ENCODE measurements around the gene TMUB2.
A peak's percentile ranks its signal among the peaks of the same experiment; 100 is the strongest.

DNA sequence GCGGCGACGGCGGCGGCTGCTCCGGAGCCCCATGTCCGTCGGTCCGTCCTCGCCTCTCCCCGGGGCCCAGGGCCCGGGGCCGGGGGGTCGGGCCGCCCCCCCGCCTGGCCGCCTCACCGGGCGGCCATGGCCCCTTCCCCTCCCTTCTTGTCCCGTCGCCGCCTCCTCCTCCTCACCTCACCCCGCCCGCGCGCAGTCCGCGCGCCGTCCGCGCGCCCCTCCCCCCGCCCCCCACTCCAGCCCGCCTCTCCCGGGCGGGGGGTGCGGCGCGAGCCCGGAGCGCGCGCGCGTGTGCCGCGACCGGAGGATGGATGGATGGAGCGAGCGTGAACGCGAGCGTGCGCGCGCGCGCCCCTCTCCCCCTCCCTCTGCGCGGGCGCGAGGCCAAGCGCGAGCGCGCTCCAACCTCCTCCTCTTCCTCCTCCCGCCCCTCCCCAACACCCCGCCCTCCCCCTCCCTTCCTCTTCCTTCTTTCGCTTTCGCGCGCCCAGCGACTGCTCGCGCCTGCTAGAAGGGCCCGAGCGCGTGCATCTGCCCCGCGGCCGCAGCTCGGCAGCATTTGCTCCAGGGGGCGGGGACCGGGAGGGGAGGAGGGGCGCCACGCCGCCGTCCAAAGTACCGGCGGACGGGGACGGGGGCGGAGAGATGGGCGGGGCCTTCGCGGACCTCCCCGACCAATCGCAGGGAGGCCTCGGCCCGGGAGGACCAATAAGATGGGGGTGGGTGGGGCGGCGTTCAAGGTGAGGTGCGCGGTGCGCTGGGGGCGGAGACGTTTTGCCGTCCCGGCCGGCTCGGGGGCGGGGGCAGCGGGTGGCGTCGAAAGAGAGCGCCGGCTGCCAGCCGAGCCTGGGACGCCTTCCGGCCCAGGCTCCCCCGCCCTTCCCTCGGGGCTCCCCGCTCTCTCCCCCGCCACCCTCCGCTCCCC is 13.0 kb downstream of the TMUB2 start, which contains the start of gene ATXN7L3:
- TF ChIP-seq, protein P1, sequence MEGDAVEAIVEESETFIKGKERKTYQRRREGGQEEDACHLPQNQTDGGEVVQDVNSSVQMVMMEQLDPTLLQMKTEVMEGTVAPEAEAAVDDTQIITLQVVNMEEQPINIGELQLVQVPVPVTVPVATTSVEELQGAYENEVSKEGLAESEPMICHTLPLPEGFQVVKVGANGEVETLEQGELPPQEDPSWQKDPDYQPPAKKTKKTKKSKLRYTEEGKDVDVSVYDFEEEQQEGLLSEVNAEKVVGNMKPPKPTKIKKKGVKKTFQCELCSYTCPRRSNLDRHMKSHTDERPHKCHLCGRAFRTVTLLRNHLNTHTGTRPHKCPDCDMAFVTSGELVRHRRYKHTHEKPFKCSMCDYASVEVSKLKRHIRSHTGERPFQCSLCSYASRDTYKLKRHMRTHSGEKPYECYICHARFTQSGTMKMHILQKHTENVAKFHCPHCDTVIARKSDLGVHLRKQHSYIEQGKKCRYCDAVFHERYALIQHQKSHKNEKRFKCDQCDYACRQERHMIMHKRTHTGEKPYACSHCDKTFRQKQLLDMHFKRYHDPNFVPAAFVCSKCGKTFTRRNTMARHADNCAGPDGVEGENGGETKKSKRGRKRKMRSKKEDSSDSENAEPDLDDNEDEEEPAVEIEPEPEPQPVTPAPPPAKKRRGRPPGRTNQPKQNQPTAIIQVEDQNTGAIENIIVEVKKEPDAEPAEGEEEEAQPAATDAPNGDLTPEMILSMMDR (IDR thresholded peaks at IDR 0.05 in 8 of 11, conservative IDR thresholded peaks at IDR 0.05 in 3 of 11), result peak in 1 of 11 experiments; percentile 29
- peak; percentile 81 to 90 (median 81) for TF ChIP-seq POLR2AphosphoS5 (IDR thresholded peaks at IDR 0.05)

Data from spleen (tissue), 7 donors.